OCI-LY1 (cell line): ENCODE results near the gene TOMM6.

ENCODE experiments used
- H2AFZ ChIP-seq: fragments of 200-600 bp; sonication (generic), shearing (Covaris generic); 2 replicates; pipeline ENCODE4 v1.6.0; 2014; ENCODE audit warnings: antibody characterized with exemption, mild to moderate bottlenecking, low read length
- H3F3A ChIP-seq: fragments of 200-600 bp; sonication (generic), shearing (Covaris generic); 2 replicates; pipeline ENCODE4 v1.6.0; 2014; ENCODE audit warnings: mild to moderate bottlenecking, antibody characterized with exemption, low read length, moderate library complexity; ENCODE audit not compliant: insufficient read depth
- H3K27ac ChIP-seq: fragments of 200-600 bp; sonication (generic); 2 replicates; pipeline ENCODE4 v1.5.1; 2014; ENCODE audit warnings: low read length, mixed run types, mild to moderate bottlenecking, low read depth; ENCODE audit not compliant: poor library complexity, severe bottlenecking
- H3K27me3 ChIP-seq: fragments of 200-600 bp; sonication (generic); 2 replicates; pipeline ENCODE4 v1.6.0; 2014; ENCODE audit warnings: antibody characterized with exemption, mild to moderate bottlenecking, low read length, moderate library complexity; ENCODE audit not compliant: insufficient read depth
- H3K36me3 ChIP-seq: fragments of 200-600 bp; sonication (generic); 2 replicates; pipeline ENCODE4 v1.6.1; 2014; ENCODE audit warnings: mild to moderate bottlenecking, antibody characterized with exemption, low read length, moderate library complexity, mixed read lengths; ENCODE audit not compliant: insufficient read depth
- H3K4me1 ChIP-seq: fragments of 200-600 bp; sonication (generic); 2 replicates; pipeline ENCODE4 v1.5.1; 2014; ENCODE audit warnings: mild to moderate bottlenecking, low read length, moderate library complexity; ENCODE audit not compliant: insufficient read depth, severe bottlenecking
- H3K4me2 ChIP-seq: fragments of 200-600 bp; sonication (generic), shearing (Covaris generic); 2 replicates; pipeline ENCODE4 v1.6.1; 2014; ENCODE audit warnings: low read length
- H3K4me3 ChIP-seq: fragments of 200-600 bp; sonication (generic); 2 replicates; pipeline ENCODE4 v1.5.1; 2014; ENCODE audit warnings: low read length, low read depth, mild to moderate bottlenecking, mixed read lengths; ENCODE audit not compliant: poor library complexity, severe bottlenecking
- H3K79me2 ChIP-seq: fragments of 200-600 bp; shearing (Covaris generic); 2 replicates; pipeline ENCODE4 v1.6.1; 2016; ENCODE audit warnings: mixed run types, low read length, mixed read lengths; ENCODE audit not compliant: insufficient read depth
- H3K9ac ChIP-seq: fragments of 200-600 bp; sonication (generic), shearing (Covaris generic); 2 replicates; pipeline ENCODE4 v1.6.1; 2014; ENCODE audit warnings: mild to moderate bottlenecking, low read length, mixed read lengths
- H3K9me2 ChIP-seq: fragments of 200-600 bp; sonication (generic), shearing (Covaris generic); 2 replicates; pipeline ENCODE4 v1.6.1; 2014; ENCODE audit warnings: low read depth, mild to moderate bottlenecking, low read length, mixed read lengths
- H3K9me3 ChIP-seq: fragments of 200-600 bp; shearing (Covaris generic); 2 replicates; pipeline ENCODE4 v1.6.1; 2014; ENCODE audit warnings: low read length, mixed read lengths
- H4K20me1 ChIP-seq: fragments of 200-600 bp; sonication (generic), shearing (Covaris generic); 2 replicates; pipeline ENCODE4 v1.6.0; 2016; ENCODE audit warnings: mild to moderate bottlenecking, low read length; ENCODE audit not compliant: insufficient read depth
- EZH2 ChIP-seq: fragments of 200-600 bp; sonication (generic), shearing (Covaris generic); IDR thresholded peaks from 2 replicates; pipeline ENCODE4 v1.8.0; 2017; ENCODE audit warnings: borderline replicate concordance, mixed run types, mild to moderate bottlenecking, antibody characterized with exemption, low read length, moderate library complexity, mixed read lengths
- TF ChIP-seq, protein P1 (sequence below): fragments of 200-600 bp; sonication (generic), shearing (Covaris generic); IDR thresholded peaks from 2 replicates; pipeline ENCODE4 v1.5.1; 2017; ENCODE audit warnings: mild to moderate bottlenecking, antibody characterized with exemption, low read length, moderate library complexity, mixed read lengths

The TOMM6 gene

DNA sequence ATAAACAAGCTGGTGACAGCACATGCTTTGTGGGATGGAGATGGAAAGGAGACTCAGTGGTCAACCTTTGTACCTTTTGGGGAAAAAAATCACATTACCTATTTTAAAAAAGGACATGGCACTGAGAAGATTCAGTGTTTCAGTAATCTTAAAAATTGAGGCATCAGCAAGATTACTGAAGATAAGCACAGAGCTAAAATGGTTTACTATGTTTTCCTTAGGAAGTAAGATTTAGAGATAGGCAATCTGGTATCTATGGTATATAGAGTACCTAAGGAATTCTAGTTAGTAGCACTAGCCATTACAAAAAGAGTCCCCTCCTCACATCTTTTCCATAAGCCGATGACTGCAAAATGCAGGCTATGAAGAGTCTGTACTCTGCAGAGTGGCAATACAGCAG, 35.7 kb downstream of the TOMM6 start:
- Histone ChIP-seq H2AFZ (no peak overlapping the region), H3K27ac (no peak overlapping the region), H3K9me3 (no peaks in the 10 kb centered on the region), H3K4me1 (no peaks in the 10 kb centered on the region), H3K4me2 (no peak overlapping the region), H3F3A (no peaks in the 10 kb centered on the region), H3K9ac (no peak overlapping the region), H3K36me3 (no peaks in the 10 kb centered on the region), H4K20me1 (no peaks in the 10 kb centered on the region), H3K79me2 (no peaks in the 10 kb centered on the region), H3K4me3 (no peak overlapping the region), H3K27me3 (no peaks in the 10 kb centered on the region), H3K9me2 (no peaks in the 10 kb centered on the region)
- TF ChIP-seq, protein P1, sequence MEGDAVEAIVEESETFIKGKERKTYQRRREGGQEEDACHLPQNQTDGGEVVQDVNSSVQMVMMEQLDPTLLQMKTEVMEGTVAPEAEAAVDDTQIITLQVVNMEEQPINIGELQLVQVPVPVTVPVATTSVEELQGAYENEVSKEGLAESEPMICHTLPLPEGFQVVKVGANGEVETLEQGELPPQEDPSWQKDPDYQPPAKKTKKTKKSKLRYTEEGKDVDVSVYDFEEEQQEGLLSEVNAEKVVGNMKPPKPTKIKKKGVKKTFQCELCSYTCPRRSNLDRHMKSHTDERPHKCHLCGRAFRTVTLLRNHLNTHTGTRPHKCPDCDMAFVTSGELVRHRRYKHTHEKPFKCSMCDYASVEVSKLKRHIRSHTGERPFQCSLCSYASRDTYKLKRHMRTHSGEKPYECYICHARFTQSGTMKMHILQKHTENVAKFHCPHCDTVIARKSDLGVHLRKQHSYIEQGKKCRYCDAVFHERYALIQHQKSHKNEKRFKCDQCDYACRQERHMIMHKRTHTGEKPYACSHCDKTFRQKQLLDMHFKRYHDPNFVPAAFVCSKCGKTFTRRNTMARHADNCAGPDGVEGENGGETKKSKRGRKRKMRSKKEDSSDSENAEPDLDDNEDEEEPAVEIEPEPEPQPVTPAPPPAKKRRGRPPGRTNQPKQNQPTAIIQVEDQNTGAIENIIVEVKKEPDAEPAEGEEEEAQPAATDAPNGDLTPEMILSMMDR, result no peak
- no peak for TF ChIP-seq EZH2

DNA sequence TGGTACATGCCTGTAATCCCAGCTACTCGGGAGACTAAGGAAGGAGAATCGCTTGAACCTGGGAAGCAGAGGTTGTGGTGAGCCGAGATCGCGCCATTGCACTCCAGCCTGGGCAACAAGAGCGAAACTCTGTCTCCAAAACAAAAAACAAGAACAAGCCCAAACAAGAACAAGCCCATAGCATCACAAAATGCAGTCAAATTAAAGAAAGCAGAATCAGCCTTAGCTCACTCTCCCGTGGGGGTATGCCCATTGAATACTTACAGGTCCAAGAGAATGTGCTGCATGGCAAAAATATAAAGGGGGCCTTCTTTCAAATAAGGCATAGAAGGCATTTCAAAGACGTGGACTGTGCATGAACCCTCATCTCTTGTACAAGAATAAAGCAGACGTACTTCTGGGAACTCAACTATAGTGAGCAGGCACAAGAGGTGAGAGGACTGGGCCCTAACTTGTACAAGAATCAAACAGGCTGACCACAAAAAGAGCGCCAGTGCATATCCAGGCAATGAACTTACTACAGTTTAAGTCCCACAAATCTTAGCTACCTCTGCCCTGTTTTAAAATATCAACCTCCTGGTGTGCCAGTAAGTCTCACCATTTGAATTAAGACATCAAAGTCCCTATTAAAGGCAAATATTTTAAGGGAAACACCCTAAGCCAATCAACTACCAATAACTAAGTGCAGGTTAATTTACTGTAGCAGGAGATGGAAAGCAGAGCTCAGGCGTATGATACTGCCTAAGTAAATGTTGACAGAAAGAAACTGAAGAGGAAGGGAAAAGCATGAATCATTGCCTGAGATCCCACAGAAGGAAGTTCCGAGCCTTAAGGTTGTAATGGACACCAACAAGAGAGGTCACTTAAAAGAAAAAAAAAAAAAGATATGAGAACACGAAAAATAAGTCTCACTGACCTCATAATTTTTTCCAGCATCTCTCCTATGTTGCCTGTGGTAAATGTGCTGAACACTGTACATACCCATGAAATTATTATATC, 37.4 kb downstream of the TOMM6 start:
- H3K9me2 ChIP-seq, result no peaks in the 10 kb centered on the region
- H3K9me3 ChIP-seq, result no peaks in the 10 kb centered on the region
- H3K27ac ChIP-seq, result no peak overlapping the region
- no peak overlapping the region for H3K4me3 ChIP-seq
- H3K27me3 ChIP-seq, result no peaks in the 10 kb centered on the region
- no peak overlapping the region for H3K4me2 ChIP-seq
- H2AFZ ChIP-seq, result no peak overlapping the region
- TF ChIP-seq, protein P1, result no peak
- TF ChIP-seq EZH2, result no peak
- H3K79me2 ChIP-seq, result no peaks in the 10 kb centered on the region
- H3K9ac ChIP-seq, result no peak overlapping the region
- no peaks in the 10 kb centered on the region for H3K4me1 ChIP-seq
- H3F3A ChIP-seq, result no peaks in the 10 kb centered on the region
- H3K36me3 ChIP-seq, result no peaks in the 10 kb centered on the region
- no peaks in the 10 kb centered on the region for H4K20me1 ChIP-seq

GRCh38 chr6:41826343-41827022, 39.0 kb downstream of the TOMM6 start:
- Histone ChIP-seq H3K9ac (no peak overlapping the region), H3K4me2 (no peak overlapping the region), H3K4me3 (no peak overlapping the region), H3K9me3 (no peaks in the 10 kb centered on the region), H3K79me2 (no peaks in the 10 kb centered on the region), H2AFZ (no peak overlapping the region), H3K36me3 (no peaks in the 10 kb centered on the region), H3K27me3 (no peaks in the 10 kb centered on the region), H4K20me1 (no peaks in the 10 kb centered on the region), H3F3A (no peaks in the 10 kb centered on the region), H3K4me1 (no peaks in the 10 kb centered on the region), H3K9me2 (no peaks in the 10 kb centered on the region), H3K27ac (no peak overlapping the region)
- TF ChIP-seq, protein P1, result no peak
- TF ChIP-seq EZH2, result no peak
